Peyer's patch (tissue), 4 donors: ENCODE measurements around the gene RSU1.

ENCODE experiments used
- POLR2A ChIP-seq, 2 donors: fragments of 450-650 bp; IDR thresholded peaks; one replicate each; pipeline ENCODE4 v1.5.1; 2017; ENCODE audit warnings: antibody characterized with exemption in 2 of 2, mild to moderate bottlenecking in 2 of 2, moderate library complexity in 2 of 2
- TF ChIP-seq, protein P1 (sequence below), 6 experiments: fragments of 450-650 bp in 4 of 6; fragments of 200-600 bp in 2 of 6; sonication (generic) in 1 of 6; IDR thresholded peaks; one replicate each; pipeline ENCODE4 v1.5.1; 2017 to 2019; ENCODE audit warnings: antibody characterized with exemption in 6 of 6, mild to moderate bottlenecking in 3 of 6, moderate library complexity in 1 of 6

DNA sequence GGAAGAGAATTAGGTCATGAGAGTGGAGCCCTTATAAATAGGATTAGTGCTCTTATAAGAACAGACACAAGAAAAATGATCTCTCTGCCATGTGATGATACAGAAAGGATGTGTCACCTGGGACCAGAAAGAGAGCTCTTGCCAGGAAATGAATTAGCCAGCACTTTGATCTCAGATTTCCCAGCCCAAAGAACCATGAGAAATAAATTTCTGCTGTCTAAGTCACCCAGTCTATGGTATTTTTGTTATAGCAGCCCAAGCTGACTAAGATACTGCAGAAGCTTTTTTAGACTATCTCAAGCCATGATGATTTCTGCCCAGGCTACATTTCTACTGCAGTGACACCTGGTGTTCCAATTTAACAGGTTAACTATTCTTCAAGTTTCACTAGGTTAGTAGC is 84.8 kb downstream of the RSU1 start:
- no peak for TF ChIP-seq POLR2A (IDR thresholded peaks at IDR 0.05)
- TF ChIP-seq, protein P1, sequence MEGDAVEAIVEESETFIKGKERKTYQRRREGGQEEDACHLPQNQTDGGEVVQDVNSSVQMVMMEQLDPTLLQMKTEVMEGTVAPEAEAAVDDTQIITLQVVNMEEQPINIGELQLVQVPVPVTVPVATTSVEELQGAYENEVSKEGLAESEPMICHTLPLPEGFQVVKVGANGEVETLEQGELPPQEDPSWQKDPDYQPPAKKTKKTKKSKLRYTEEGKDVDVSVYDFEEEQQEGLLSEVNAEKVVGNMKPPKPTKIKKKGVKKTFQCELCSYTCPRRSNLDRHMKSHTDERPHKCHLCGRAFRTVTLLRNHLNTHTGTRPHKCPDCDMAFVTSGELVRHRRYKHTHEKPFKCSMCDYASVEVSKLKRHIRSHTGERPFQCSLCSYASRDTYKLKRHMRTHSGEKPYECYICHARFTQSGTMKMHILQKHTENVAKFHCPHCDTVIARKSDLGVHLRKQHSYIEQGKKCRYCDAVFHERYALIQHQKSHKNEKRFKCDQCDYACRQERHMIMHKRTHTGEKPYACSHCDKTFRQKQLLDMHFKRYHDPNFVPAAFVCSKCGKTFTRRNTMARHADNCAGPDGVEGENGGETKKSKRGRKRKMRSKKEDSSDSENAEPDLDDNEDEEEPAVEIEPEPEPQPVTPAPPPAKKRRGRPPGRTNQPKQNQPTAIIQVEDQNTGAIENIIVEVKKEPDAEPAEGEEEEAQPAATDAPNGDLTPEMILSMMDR (IDR thresholded peaks at IDR 0.05): no peak
